Right lung (tissue), 5 donors: ENCODE results near the gene OXTR. TPM values are rescaled to one million over a fixed set of nuclear protein-coding genes. Genes with fewer than 3 reads are reported as not detected.

Source experiments
- DNase-seq, 2 donors: peaks; one replicate each; pipeline ENCODE4 v3.0.0-alpha.2; 2013
- polyA plus RNA-seq, 5 donors: library from polyadenylated mRNA; unstranded; fragments of 120-200 nt; gene quantifications; one replicate each; pipeline versions ENCODE4 v1.2.1 to v1.2.3, GENCODE V29; 2013; ENCODE audit warnings: inconsistent platforms in 1 of 5, low replicate concordance in 1 of 5; ENCODE audit not compliant: insufficient read length in 5 of 5, insufficient read depth in 1 of 5

OXTR gene
- polyA plus RNA-seq, 5 donors, result 1.4 to 2.3 (median 1.7) TPM

GRCh38 chr3:8712045-8712907, 57.1 kb downstream of the OXTR start:
- no peak for DNase-seq

GRCh38 chr3:8709801-8710507, 59.5 kb downstream of the OXTR start:
- DNase-seq, result peak in 1 of 2 donors; percentile 18

GRCh38 chr3:8709287-8709686, 60.1 kb downstream of the OXTR start:
- no peak for DNase-seq

GRCh38 chr3:8705575-8705974, 63.8 kb downstream of the OXTR start:
- DNase-seq, result no peak

- no peak for DNase-seq
Measured at GRCh38 chr3:8702560-8702959, 66.9 kb downstream of the OXTR start.

Other genes with a start within 250 kb of the OXTR start
- gene SSUH2, start 124.8 kb downstream of the OXTR start, polyA plus RNA-seq, result 1 to 10 TPM; 1.5 to 2.7 (median 2.3) TPM
- 10 to 100 TPM in 1 of 5 donors, 1 to 10 TPM in 1, under 1 TPM in 3; 0.58 to 12.1 (median 0.80) TPM for gene CAV3, start 35.8 kb downstream of the OXTR start, polyA plus RNA-seq
- 10 to 100 TPM in 3 of 5 donors, 1 to 10 TPM in 2; 8.2 to 19.0 (median 14.7) TPM for gene RAD18, start 193.9 kb upstream of the OXTR start, polyA plus RNA-seq